ENCODE results near the gene MID1. TPM values are rescaled to one million over a fixed set of nuclear protein-coding genes. Genes with fewer than 3 reads are reported as not detected.

Gene MID1
- total and polyA plus RNA-seq, 4 donors: 4.3 to 25.8 (median 12.9) TPM

- H3K9ac ChIP-seq (ENCODE audit: insufficient read depth in 1 of 2, low read length in 2 of 2): no peak overlapping the region
- ATAC-seq (ENCODE audit: insufficient read depth, low FRiP score) (no peak), DNase-seq (peak in 2 of 3 donors; percentile 17 to 30)
- no peaks in the 10 kb centered on the region for H3K9me3 ChIP-seq (ENCODE audit: control insufficient read depth in 4 of 4, insufficient read depth in 3 of 4, low read length in 3 of 4)
- no peak for TF ChIP-seq CTCF (IDR thresholded peaks at IDR 0.05; ENCODE audit: control extremely low read depth, extremely low read depth)
- H3K4me1 ChIP-seq (ENCODE audit: control insufficient read depth in 5 of 5, insufficient read depth in 5 of 5, low read length in 5 of 5): no peaks in the 10 kb centered on the region
- H3K4me3 ChIP-seq: no peak overlapping the region
- no peak overlapping the region for H3K27ac ChIP-seq (ENCODE audit: low read depth in 1 of 2, low read length in 1 of 2)
- H3K36me3 ChIP-seq (ENCODE audit: control insufficient read depth in 4 of 4, insufficient read depth in 4 of 4, low read length in 4 of 4): no peaks in the 10 kb centered on the region
- H3K27me3 ChIP-seq (ENCODE audit: control insufficient read depth in 3 of 3, insufficient read depth in 3 of 3, low read length in 2 of 3): peaks cover 0 to 7% (median 3%) of the 10 kb centered on the region in 3 donors
Measured at GRCh38 chrX:10399043-10399741, 221.2 kb downstream of the MID1 start.

- WGBS, 2 donors: 29 to 90% methylated on average over 2 of the region's 2 CpGs
- DNase-seq: no peak
- Histone ChIP-seq H3K4me3 (no peak overlapping the region), H3K4me1 (ENCODE audit: control insufficient read depth in 5 of 5, insufficient read depth in 5 of 5, low read length in 5 of 5) (no peaks in the 10 kb centered on the region), H3K9me3 (ENCODE audit: control insufficient read depth in 4 of 4, insufficient read depth in 3 of 4, low read length in 3 of 4) (no peaks in the 10 kb centered on the region), H3K27me3 (ENCODE audit: control insufficient read depth in 3 of 3, insufficient read depth in 3 of 3, low read length in 2 of 3) (peaks cover 0 to 9% (median 5%) of the 10 kb centered on the region in 3 donors), H3K36me3 (ENCODE audit: control insufficient read depth in 4 of 4, insufficient read depth in 4 of 4, low read length in 4 of 4) (no peaks in the 10 kb centered on the region), H3K27ac (ENCODE audit: low read depth in 1 of 2, low read length in 1 of 2) (no peak overlapping the region), H3K9ac (ENCODE audit: insufficient read depth in 1 of 2, low read length in 2 of 2) (no peak overlapping the region)
- no peak for ATAC-seq (ENCODE audit: insufficient read depth, low FRiP score)
- no peak for TF ChIP-seq CTCF (IDR thresholded peaks at IDR 0.05; ENCODE audit: control extremely low read depth, extremely low read depth)
Measured at GRCh38 chrX:10398215-10398614, 222.2 kb downstream of the MID1 start.

- H3K9ac ChIP-seq (ENCODE audit: insufficient read depth in 1 of 2, low read length in 2 of 2): no peak overlapping the region
- TF ChIP-seq CTCF (IDR thresholded peaks at IDR 0.05; ENCODE audit: control extremely low read depth, extremely low read depth): no peak
- no peaks in the 10 kb centered on the region for H3K9me3 ChIP-seq (ENCODE audit: control insufficient read depth in 4 of 4, insufficient read depth in 3 of 4, low read length in 3 of 4)
- H3K27me3 ChIP-seq (ENCODE audit: control insufficient read depth in 3 of 3, insufficient read depth in 3 of 3, low read length in 2 of 3): peaks cover 0 to 9% (median 5%) of the 10 kb centered on the region in 3 donors
- ATAC-seq (ENCODE audit: insufficient read depth, low FRiP score): no peak
- 26 to 56% methylated on average over 3 of the region's 3 CpGs for WGBS, 2 donors
- no peak overlapping the region for H3K4me3 ChIP-seq
- H3K27ac ChIP-seq (ENCODE audit: low read depth in 1 of 2, low read length in 1 of 2): no peak overlapping the region
- no peaks in the 10 kb centered on the region for H3K4me1 ChIP-seq (ENCODE audit: control insufficient read depth in 5 of 5, insufficient read depth in 5 of 5, low read length in 5 of 5)
- no peaks in the 10 kb centered on the region for H3K36me3 ChIP-seq (ENCODE audit: control insufficient read depth in 4 of 4, insufficient read depth in 4 of 4, low read length in 4 of 4)
- no peak for DNase-seq
Measured at GRCh38 chrX:10397349-10397748, 223.0 kb downstream of the MID1 start.

GRCh38 chrX:10395643-10396042 lies 224.7 kb downstream of the MID1 start:
- no peak overlapping the region for H3K4me3 ChIP-seq

More at GRCh38 chrX:10395643-10396042, 224.7 kb downstream of the MID1 start:
- no peaks in the 10 kb centered on the region for H3K36me3 ChIP-seq (ENCODE audit: control insufficient read depth in 4 of 4, insufficient read depth in 4 of 4, low read length in 4 of 4)
- no peak overlapping the region for H3K9ac ChIP-seq (ENCODE audit: insufficient read depth in 1 of 2, low read length in 2 of 2)
- no peak for TF ChIP-seq CTCF (IDR thresholded peaks at IDR 0.05; ENCODE audit: control extremely low read depth, extremely low read depth)
- no peak overlapping the region for H3K27ac ChIP-seq (ENCODE audit: low read depth in 1 of 2, low read length in 1 of 2)
- H3K9me3 ChIP-seq (ENCODE audit: control insufficient read depth in 4 of 4, insufficient read depth in 3 of 4, low read length in 3 of 4): no peaks in the 10 kb centered on the region
- H3K4me1 ChIP-seq (ENCODE audit: control insufficient read depth in 5 of 5, insufficient read depth in 5 of 5, low read length in 5 of 5): no peaks in the 10 kb centered on the region
- H3K27me3 ChIP-seq (ENCODE audit: control insufficient read depth in 3 of 3, insufficient read depth in 3 of 3, low read length in 2 of 3): peaks cover 4 to 9% (median 5%) of the 10 kb centered on the region in 3 donors
- 49 to 54% methylated on average over 6 of the region's 6 CpGs for WGBS, 2 donors
- DNase-seq: no peak
- no peak for ATAC-seq (ENCODE audit: insufficient read depth, low FRiP score)
